Neural cell (in vitro differentiated cells): ENCODE results near the gene FDXACB1.

Experiments used
- EP300 ChIP-seq: fragments of 450-650 bp; conservative IDR thresholded peaks from 2 replicates; pipeline ENCODE4 v1.6.1; 2014; ENCODE audit warnings: antibody characterized with exemption, mild to moderate bottlenecking, moderate library complexity; ENCODE audit not compliant: poor library complexity, severe bottlenecking
- EZH2 ChIP-seq: fragments of 200-600, 300-800 bp; shearing (Covaris generic), sonication (generic); IDR thresholded peaks from 2 replicates; pipeline ENCODE4 v1.6.1; 2014; ENCODE audit warnings: antibody characterized with exemption, low read length, borderline replicate concordance, mild to moderate bottlenecking; ENCODE audit not compliant: insufficient read depth, poor library complexity, severe bottlenecking
- POLR2AphosphoS5 ChIP-seq: IDR thresholded peaks from 2 replicates; pipeline ENCODE4 v1.6.1; 2012
- RAD21 ChIP-seq: fragments of 450-650 bp; conservative IDR thresholded peaks from 2 replicates; pipeline ENCODE4 v1.6.1; 2014; ENCODE audit warnings: antibody characterized with exemption, mild to moderate bottlenecking, moderate library complexity
- SMC3 ChIP-seq: fragments of 450-650 bp; conservative IDR thresholded peaks from 2 replicates; pipeline ENCODE4 v1.6.1; 2014; ENCODE audit warnings: antibody characterized with exemption, mild to moderate bottlenecking, moderate library complexity; ENCODE audit not compliant: poor library complexity
- TF ChIP-seq, protein P1 (sequence below): fragments of 450-650 bp; IDR thresholded peaks from 2 replicates; pipeline ENCODE4 v1.5.1; 2014; ENCODE audit warnings: antibody characterized with exemption, mild to moderate bottlenecking, moderate library complexity; ENCODE audit not compliant: poor library complexity, severe bottlenecking
- TF ChIP-seq, protein P2 (sequence below): IDR thresholded peaks from 2 replicates; pipeline ENCODE4 v1.6.1; 2012; ENCODE audit warnings: borderline replicate concordance

DNA sequence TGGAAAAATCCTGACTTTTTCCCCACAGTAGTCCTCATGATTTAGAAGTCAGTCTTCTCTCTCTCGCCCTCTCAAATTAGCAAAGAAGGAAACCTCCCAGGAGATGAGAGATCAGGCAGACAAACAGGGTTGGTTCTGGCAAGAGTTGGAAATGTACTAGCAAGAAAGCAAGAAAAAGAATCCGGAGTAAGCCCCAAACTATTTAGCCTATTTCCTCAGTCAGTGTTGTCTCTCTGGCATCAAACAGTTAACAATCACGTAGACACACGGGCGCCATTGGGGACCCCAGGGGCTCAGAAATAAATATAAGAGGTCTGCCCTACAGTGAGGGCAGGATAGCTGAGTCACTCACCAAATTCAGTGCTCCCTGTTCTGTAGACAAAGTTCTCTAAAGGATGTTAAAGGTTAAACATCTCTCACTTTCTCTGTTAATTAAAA is 44.4 kb upstream of the FDXACB1 start:
- no peak for TF ChIP-seq POLR2AphosphoS5
- TF ChIP-seq, protein P1, sequence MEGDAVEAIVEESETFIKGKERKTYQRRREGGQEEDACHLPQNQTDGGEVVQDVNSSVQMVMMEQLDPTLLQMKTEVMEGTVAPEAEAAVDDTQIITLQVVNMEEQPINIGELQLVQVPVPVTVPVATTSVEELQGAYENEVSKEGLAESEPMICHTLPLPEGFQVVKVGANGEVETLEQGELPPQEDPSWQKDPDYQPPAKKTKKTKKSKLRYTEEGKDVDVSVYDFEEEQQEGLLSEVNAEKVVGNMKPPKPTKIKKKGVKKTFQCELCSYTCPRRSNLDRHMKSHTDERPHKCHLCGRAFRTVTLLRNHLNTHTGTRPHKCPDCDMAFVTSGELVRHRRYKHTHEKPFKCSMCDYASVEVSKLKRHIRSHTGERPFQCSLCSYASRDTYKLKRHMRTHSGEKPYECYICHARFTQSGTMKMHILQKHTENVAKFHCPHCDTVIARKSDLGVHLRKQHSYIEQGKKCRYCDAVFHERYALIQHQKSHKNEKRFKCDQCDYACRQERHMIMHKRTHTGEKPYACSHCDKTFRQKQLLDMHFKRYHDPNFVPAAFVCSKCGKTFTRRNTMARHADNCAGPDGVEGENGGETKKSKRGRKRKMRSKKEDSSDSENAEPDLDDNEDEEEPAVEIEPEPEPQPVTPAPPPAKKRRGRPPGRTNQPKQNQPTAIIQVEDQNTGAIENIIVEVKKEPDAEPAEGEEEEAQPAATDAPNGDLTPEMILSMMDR, result no peak
- no peak for TF ChIP-seq EZH2
- TF ChIP-seq, protein P2, sequence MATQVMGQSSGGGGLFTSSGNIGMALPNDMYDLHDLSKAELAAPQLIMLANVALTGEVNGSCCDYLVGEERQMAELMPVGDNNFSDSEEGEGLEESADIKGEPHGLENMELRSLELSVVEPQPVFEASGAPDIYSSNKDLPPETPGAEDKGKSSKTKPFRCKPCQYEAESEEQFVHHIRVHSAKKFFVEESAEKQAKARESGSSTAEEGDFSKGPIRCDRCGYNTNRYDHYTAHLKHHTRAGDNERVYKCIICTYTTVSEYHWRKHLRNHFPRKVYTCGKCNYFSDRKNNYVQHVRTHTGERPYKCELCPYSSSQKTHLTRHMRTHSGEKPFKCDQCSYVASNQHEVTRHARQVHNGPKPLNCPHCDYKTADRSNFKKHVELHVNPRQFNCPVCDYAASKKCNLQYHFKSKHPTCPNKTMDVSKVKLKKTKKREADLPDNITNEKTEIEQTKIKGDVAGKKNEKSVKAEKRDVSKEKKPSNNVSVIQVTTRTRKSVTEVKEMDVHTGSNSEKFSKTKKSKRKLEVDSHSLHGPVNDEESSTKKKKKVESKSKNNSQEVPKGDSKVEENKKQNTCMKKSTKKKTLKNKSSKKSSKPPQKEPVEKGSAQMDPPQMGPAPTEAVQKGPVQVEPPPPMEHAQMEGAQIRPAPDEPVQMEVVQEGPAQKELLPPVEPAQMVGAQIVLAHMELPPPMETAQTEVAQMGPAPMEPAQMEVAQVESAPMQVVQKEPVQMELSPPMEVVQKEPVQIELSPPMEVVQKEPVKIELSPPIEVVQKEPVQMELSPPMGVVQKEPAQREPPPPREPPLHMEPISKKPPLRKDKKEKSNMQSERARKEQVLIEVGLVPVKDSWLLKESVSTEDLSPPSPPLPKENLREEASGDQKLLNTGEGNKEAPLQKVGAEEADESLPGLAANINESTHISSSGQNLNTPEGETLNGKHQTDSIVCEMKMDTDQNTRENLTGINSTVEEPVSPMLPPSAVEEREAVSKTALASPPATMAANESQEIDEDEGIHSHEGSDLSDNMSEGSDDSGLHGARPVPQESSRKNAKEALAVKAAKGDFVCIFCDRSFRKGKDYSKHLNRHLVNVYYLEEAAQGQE, result no peak
- TF ChIP-seq SMC3, result no peak
- no peak for TF ChIP-seq EP300
- TF ChIP-seq RAD21, result no peak
